T-helper 22 cell (primary cell): ENCODE results near the gene PTPRZ1.

ENCODE experiments used
- DNase-seq: peaks from one replicate; pipeline ENCODE4 v3.0.0-alpha.2; 2020; ENCODE audit warnings: low read depth

The PTPRZ1 gene

DNA sequence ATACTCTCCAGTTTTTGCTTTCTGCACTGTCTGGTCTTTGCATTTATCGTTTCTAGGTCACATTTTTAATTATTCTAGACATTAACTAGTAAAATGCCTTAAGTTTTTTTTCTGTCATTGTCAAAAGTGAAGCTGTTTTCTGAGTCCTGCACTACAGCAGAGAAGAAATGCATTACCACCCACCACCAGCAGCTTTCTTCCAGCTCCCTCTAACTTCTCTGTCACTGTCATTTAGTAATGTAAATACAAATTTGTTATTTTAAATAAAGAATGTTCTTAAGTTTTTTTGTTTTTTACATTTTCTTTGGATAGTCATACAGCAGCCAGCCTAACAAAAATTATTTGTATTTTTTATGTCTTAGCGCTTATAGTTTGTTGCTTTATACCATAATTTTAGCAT, 18.8 kb downstream of the PTPRZ1 start:
- DNase-seq: no peak

DNA sequence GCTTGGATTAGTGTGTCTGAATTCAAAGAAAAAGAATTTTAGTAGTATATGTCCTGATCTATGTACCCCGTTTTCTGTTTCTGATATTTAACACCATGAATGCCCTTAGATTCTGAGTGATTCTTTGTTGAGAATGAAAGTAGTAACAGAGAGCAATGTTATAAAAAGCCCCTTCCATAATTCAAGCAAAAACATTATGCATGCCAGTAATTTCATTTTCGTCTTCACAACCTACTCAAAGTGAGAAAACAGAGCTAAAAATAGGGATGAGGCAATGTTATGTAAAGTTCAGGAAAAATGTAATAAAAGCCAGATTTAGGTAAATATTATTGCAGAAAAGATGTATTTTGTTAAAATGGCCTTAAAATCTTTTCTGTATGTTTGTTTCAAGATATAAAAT, 28.1 kb downstream of the PTPRZ1 start:
- DNase-seq: no peak

DNA sequence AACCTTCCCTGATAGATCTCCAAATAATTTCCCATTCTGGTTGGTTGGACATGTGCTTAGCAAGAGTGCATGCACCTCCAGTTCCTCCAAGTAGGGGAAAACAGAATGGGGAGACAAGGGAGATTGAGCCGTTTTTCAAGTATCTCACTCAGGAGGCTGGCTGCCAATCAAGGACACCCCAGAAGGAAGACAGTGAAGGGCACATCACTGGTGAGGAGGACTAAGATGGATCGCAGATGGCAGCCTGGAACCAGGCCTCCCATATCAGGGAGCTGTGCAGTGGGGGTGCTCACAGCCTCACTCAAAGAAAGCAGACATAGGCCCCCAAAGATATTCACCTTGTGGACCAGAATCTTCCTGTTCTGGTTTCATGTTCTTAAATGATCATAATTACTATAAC, 31.2 kb downstream of the PTPRZ1 start:
- DNase-seq: no peak

DNA sequence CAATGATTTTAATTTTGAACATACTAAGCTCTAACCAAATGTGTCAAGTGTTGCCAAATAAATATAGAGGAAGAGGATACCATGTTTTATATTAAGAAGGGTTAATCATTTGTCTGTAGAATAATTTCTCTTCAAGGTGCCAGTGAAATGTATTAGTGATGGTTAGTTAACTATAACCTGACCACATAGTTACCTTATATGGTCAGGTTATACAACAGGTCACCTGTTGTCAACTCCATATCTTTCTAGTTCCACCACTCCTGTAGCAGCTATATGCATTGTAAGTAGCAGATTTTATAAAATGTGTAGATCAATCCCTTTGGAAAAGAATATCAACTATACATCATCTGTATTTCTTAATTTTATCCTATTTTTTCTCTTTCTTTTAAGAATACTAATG, 35.1 kb downstream of the PTPRZ1 start:
- DNase-seq: no peak

DNA sequence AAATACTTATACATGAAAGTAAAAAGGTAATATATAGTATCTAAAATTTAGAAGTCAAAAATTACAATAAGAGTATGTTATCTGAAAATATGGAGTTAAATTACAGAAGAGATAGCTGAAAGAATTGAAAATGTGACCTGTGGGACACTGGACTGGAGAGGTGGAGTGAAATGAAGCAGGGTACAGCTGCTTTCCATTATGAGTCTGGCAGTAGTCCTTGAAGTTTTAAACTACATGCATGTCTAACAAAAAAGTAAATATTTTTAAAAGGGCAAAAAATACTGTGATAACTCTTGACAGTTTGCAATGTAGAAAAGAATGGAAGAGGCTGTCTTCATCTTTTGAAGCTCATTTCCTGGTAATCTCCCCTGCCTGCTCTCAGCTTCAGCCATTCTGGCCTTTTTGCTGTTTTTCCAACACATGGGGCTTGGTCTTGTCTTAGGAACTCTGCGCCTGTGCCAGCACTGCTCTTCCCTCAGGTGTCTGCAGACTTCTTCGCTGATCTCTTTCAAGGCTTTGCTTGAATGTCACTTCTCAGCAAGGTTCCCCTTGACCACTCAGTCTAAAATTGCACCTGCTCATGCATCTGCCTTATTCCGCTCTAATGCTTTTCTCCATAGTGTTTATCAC, 36.9 kb downstream of the PTPRZ1 start:
- DNase-seq: no peak

DNA sequence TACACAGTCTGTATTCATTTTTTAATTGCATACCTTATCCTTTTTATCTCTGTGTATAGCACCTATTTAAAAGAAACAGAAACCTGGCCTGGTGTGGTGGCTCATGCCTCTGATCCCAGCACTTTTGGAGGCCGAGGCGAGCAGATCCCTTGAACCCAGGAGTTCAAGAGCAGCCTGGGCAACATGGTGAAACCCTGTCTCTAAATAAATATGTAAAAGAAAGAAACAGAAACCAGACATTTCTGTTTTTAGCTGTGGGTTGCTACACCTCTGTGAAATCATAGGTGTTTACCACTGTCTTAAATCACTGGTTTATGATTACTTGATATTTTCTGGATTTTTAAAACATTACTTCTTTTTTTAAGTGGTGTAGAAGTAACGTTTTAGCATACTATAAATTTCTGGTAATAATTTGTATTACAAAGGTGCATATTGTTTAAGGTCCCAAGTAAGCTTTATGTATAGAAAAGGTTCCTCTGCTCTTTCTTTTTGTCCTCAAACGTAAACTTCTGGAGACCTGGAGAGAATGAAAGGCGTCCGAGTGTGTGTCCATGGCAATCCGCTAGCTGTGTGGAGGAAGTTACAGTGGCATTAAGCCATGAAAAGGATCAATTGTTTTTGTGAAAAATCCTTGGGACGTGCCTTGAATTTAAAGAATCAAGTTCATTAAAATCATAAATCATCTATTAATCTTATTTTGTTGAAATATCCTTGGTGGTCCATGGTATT, 41.1 kb downstream of the PTPRZ1 start:
- no peak for DNase-seq

DNA sequence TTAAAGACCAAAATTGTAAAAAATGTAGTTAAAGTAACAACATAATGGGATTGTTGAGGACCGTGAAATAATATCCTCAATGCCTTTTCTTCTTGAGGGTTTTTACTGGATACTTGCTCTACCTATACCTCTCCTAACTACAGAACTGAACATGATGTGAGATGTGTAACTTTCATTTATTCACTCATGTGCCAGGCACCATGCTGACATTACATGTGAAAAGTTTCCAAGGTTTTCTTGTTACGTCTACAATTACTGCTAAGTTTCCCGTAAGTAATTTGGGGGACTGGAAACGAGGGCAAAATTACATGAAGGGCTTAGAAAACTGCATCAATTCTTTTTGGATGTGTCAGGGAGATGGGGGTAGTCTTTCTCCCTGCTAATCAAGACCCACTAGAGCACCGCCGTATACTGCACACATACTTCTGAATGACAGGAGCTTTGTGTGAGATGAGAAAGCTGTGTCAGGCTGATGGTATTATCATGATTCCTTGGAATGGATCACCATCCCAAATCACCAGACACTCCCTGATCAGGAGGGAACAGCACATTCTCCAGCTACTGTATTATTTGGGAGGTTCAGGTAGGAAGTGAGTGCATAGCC, 41.8 kb downstream of the PTPRZ1 start:
- DNase-seq: no peak

DNA sequence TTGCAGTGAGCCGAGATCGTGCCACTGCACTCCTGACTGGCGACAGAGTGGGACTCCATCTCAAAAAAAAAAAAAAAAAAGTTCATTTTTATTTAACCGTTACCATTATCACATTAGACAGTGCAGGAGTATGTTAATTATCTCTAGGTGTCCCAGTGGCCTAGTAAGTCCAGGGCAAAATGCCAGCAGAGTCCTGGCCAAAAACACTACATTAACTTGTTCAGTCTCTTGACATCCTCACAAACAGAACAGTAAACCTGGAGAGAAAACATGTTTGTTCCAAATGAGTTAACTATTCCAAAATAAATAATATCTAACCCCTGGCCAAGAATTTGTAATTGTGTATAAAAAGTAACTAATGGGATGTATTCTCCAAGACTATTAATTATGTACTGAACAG, 43.2 kb downstream of the PTPRZ1 start:
- DNase-seq: no peak

DNA sequence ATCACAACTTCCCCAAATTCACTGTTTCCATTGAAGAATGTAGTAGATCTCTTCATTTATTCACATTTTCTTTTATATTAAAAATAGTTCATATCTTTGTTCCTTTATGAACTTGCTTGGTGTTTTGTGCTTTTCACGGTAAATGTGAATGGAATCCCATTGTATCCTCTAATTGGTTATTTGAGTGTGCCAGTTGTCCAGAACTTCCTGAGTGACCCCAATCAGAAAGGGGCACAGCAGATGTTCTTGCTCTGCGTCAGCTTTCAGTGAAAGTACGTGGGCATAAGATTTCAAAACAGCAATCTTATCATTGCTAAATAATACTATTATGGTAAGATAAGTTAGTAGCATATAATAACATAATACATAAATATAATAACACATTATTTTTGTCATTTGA, 47.0 kb downstream of the PTPRZ1 start:
- no peak for DNase-seq

DNA sequence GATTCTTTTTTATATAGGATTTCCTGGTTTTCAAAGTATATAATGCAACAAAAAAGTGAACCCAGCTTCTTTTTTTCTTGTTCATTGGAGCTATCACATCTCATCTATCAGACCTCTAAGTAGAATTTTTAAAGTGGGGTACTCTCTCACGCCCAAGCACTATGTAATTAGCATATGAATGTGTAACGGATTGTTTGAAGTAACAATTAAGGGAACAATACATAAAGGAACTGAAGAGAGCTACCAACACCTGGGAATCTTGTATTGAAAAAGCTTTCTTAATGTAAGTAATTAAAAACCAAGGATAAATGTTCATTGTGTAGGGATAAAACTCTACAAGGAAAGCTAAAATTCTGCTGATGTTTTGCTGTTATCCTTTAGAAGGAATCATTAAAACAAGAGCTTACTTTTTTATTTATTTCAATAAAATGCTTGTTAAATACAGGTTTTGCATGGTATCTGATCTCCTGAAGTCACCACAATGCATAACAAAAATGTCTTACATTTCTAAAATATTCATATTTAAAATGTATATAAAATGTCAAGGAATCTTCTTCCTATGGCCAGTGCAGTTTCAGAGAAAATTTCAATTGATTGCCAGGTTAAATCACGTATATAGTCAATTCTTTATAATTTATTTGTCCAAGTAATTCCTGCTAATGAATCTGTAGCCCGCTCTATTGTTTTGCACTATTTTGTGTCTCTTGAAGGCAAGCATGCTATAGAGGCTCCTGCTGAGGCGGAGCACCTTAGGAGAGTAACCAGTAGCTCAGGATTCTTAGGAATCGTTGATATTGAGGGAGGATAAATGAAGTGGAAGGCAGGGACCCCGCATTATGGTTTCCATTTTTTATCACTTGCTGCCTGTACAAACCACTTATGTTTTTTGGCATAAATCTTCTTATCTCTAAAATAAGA, 51.6 kb downstream of the PTPRZ1 start:
- no peak for DNase-seq

DNA sequence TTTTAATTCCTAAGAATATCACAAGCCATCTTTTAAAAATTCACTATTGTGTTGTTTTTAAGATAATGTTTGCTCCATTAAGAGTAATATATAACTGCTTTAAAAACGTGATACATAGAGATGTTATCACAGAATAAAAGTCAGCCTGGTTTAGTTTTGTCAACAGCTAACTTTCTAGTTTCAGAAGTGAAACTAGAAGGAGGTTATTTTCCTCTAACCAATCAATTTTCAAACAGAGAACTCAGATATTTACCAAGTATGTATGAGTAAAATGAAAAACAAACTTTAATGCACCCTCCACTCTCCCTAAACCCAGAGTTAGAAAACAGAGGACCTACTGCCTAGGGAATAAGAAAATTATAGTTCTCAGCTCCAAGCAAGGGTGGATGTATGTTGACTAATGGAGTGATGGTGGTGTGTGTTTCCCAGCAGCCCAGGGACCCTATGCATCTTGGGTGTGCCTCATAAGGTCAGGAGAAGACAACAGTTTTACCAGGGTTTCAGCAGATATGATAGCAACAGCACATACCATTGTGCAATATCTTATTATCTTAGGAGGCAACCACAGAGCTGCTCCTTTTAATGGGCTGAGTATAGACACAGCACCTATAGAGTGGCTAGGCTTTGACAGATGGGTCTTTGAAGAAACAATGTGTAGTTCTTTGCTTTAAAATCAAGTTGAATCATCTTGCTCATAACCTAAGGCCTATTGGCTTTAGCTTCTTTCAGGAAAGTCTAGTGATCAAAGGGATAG, 58.4 kb downstream of the PTPRZ1 start:
- DNase-seq: no peak

DNA sequence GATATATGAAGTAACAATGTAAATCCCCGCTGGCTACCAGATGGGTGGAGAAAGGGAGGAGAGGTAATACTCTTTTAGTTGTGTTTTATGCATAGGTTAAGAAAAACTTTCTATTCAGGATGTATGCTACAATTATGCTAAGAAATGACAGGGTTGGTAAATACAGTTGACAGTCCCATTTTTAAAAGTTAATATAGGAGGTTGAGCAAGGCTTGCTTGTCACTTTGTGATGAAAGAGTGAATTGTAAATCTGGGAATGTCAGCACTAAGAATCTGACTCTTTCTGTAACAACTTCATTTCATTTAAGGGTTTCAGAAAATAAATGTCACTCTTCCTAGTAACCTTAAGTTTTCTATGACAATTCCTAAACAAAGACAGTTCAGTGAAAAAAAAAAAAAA, 59.8 kb downstream of the PTPRZ1 start:
- no peak for DNase-seq

DNA sequence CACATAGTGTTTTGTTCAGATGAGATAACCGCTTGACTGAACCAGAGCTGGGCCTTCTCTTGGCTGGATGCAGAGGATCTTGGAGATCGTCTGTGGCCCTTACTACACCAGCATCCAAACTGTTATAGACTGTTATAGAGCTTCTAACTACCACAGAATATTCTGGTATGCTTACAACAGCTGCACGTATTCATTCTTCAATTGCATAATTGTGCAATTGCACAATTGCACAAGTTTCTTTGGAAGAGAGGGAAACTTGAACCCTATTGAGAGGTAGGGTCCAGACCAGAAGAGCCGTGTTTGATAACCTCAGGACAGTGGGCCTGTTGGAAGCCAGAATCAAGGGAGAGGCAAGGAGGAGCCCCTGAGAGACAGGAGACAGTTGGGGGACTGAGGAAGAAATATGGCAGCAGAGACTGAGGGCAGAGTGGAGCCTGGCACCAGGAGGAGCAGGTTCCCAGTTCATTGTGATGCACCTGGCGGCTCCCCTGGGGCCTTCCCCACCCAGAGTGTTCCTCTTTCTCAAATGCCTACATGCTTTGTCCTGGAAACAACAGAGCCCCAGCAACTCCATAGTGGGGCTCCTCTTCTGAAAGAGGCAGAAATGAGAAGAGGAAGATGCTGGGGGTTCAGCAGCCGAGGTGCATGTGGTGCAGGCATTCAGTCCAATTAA, 64.1 kb downstream of the PTPRZ1 start:
- no peak for DNase-seq

DNA sequence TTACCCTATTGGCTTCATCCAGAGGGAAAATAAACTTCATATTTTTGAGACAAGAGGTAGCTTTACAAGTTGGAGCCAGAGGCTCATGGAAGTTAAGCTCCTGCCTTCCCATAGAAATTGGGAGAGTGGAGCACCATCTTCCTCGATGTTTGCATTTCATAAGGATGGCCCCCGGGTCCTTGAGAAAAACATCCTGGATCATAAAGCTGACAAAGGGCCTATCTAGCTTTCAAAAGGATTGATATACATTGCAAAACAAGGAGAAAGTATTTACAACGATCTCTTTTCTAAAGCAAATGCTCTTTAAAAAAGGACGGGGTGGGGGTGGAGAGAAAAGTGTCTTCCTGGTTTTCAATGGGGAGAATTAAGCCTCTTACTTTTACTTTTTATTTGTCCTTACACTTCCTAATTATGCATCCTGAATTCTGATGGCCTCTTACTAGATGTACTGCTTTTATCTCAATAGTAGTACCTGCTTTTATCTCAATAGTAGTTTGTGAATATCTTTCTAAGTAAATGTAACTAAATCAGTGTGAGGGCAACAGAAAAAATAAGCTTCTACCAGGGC, 65.6 kb downstream of the PTPRZ1 start:
- no peak for DNase-seq

DNA sequence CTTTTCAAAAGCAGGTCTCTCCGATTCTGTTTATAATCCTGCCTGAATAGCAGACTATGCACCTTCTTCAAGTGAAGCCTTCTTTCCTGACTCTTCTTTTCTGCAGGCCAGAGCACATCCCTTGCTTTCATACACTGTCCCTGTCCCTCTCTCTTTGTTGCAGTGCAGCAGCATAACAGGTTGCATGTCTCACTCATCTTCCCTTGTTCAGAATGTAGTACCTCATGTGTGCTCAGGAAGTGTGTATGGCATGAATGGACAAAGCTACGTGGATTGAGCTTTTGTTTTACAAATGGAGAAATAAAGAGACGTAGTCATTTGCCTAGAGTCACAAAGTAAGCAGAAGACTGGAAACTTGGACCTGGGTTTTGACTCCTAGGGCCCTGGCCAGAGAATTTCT, 68.0 kb downstream of the PTPRZ1 start:
- DNase-seq: no peak

DNA sequence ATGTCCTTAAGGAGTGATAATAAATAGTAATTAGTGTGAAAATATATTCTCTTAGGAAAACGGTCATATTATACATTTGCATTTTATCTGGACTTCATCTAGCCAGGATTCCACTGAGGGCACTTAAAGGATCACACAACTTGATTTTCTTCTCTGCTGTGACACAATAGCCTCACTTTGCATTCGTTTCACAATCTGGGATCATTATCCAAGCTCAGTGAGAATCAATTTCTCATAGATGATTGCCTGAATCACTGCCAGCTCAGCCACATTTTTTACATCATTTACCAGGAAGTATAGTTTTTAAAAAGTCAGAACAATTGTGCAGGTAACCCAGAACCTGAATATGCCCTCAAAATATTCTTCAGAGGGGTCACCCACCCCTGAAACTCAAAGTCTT, 68.9 kb downstream of the PTPRZ1 start:
- DNase-seq: no peak

DNA sequence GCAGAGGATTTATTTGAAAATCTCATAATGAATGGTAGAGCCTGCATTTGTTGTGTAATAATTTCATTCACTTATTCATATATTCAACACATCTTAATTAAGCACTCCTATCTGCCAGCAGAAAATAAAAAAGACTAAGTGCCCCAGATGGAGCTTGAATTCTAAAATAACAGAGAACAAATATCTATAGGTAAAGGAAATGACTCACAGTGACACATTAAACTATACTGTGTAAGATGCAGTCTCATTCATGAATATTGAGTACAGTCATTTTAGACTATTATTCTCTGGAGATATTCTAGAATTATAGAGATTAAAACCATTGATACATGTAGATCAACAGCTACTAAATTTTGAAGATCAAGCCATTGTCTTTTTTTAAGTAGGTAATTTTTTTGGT, 72.1 kb downstream of the PTPRZ1 start:
- DNase-seq: no peak

DNA sequence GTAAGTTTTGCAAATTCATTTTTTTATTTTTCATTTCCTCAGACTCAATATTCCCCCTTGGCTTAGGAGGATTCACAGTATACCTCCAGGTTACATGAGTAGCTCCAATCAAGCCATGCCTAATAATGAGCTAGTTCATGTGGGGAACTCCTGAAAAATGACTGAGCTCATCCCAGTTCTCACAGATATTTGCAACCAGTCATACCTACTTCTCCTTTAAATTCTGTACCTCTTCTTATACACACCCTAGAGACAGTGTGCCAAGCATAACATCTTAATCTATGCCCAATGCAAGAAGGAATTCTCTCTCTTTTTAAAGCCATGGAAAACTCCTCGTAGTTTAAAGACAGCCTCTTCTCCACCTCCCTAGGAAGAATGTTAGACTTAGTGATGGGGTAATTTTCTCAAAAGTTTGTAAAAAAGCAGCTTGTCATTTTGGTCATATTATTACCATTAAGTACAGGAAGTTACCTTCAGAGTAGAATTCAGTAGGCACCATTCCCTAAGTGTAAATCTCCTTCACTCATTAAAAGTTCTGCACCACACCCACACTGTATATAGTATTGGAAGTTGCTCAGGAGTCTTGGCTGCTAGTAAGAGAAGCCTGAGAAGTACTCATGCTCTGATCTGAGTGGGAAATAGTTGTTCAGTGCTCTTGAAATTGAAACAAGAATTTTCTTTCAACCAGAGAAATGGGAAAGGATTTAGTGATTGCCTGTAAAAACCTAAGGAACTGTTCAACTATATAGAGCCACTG, 72.7 kb downstream of the PTPRZ1 start:
- DNase-seq: no peak

DNA sequence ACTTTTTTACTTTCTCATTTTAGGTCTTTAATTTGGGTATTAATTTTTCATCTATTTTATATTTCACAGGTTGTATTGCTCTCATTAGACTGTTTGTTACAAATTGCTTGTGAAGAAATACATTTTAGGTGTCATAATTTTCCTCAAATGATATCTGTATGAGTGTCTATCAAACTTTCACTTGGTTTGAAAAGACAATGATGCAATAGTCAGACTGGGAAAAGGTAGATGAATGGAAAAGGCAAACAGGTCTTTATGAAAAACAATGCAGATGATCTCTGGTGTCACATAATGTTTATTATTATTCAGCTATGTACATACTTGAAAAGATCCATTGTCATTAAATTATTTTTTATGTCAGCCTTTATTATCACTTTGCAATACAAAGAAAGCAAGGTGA, 80.2 kb downstream of the PTPRZ1 start:
- DNase-seq: no peak

DNA sequence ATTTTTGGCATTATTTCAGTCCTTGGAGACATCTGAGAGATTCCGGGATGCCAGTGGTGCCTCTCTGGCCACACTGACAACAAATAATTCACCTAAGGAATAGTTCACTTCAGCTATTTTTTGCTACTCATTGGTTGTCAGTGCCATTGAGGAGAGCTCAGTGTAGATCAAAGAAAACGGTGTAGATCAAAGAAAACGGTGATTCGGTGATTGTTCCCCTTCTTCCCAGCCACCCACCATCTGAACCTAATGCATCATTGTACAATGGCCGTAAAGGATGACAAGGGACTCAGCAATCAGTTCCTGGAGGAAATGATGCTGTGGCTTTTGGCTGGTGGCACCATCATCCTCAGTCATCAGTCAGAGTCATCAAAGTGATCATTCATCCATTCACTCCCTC, 80.6 kb downstream of the PTPRZ1 start:
- no peak for DNase-seq
